Pancreas (tissue), 10 donors: Measurements from ENCODE around the gene HRG. TPM values are rescaled to one million over a fixed set of nuclear protein-coding genes. Genes with fewer than 3 reads are reported as not detected.
"Not testable (repeated sequence)": the region's sequence is repeated elsewhere in the genome, so short reads cannot be mapped to it uniquely, and the experiment has no call there.

Experiments
- ATAC-seq, 4 donors: fragments of 200-7000 bp; cut with Tn5 transposase; one replicate each; pipeline versions ENCODE4 v1.8.0 to v1.9.1; 2020; ENCODE audit warnings: mild to moderate bottlenecking in 4 of 4, moderate library complexity in 4 of 4
- DNase-seq, 6 donors: peaks; one replicate each; pipeline ENCODE4 v3.0.0-alpha.2; 2020
- FAIRE-seq: peaks from 2 replicates; lab custom pipeline; 2012; peaks lifted over from hg19 to GRCh38; lab: Jason Lieb, UNC
- H3K27ac ChIP-seq, 4 donors: fragments of 200-600 bp; sonication (generic); 1 replicate in 3 of 4; 2 replicates in 1 of 4; pipeline versions ENCODE4 v1.5.0 to v1.8.0; 2020
- H3K27me3 ChIP-seq, 4 donors: fragments of 200-600 bp; one replicate each; pipeline ENCODE4 v1.8.0; 2021
- H3K36me3 ChIP-seq, 3 donors: fragments of 200-600 bp; sonication (generic) in 1 of 3; one replicate each; pipeline versions ENCODE4 v1.5.0 to v1.8.0; 2020 to 2021
- H3K4me1 ChIP-seq, 3 donors: fragments of 200-600 bp; one replicate each; pipeline ENCODE4 v1.8.0; 2021
- H3K4me3 ChIP-seq, 4 donors: fragments of 200-600 bp; sonication (generic) in 2 of 4; one replicate each; pipeline versions ENCODE4 v1.5.0 to v1.8.0; 2020 to 2021
- H3K9me3 ChIP-seq, 4 donors: fragments of 200-600 bp; one replicate each; pipeline ENCODE4 v1.8.0; 2021
- CTCF ChIP-seq, 4 donors: fragments of 200-600 bp; sonication (generic) in 3 of 4; IDR thresholded peaks; one replicate each; pipeline versions ENCODE4 v1.5.0 to v1.8.0; 2021; ENCODE audit warnings: antibody characterized with exemption in 4 of 4
- WGBS, 2 donors: extraction: QIAGEN DNeasy Blood & Tissue Kit; methylation state at CpG; one replicate each; pipeline ENCODE4 v1.1.7; 2013; 5-methylcytosine and 5-hydroxymethylcytosine counted together
- intact Hi-C, 3 donors: fragments of 100-400 bp; cut with DNase I; formaldehyde crosslinking; loops; one replicate each; pipeline versions ENCODE4 v1.11.1 to v1.14.2; 2022
- polyA plus RNA-seq, 2 donors: library from polyadenylated mRNA; stranded (reverse); fragments of 200-250 nt; gene quantifications; one replicate each; pipeline ENCODE4 v1.2.3, GENCODE V29; 2013
- total RNA-seq, 6 donors: library from RNA; stranded (reverse); fragmentation: NEBNext Ultra II Directional in 4 of 6; extraction: Animal tissue kit (Norgen Biotek cat#: 25700) in 4 of 6; gene quantifications; one replicate each; pipeline versions ENCODE4 v1.2.1 to v1.2.4, GENCODE V29; 2021 to 2023
- donor health status: healthy with polysubstance abuse.
- donor health status: DM: no; HTN: no; CAD: no; lungs with moderate emphysema.
- donor health status: DM: no; HTN: no; CAD: no.
- donor health status: control.
- donor health status: control.
- donor health status: Bipolar disorder and iron deficiency.
- donor health status: DM: yes; HTN: yes; CAD: no.
- donor health status: DM: no; HTN: no; CAD: no.
- donor health status: DM: no; HTN: no; CAD: no.
- donor health status: DM: yes; HTN: yes; CAD: no.

Gene HRG
- total and polyA plus RNA-seq, 8 donors: 0.16 TPM; not detected in 7

- Histone ChIP-seq H3K27me3 (no peaks in the 10 kb centered on the region), H3K4me3 (no peak overlapping the region), H3K36me3 (no peaks in the 10 kb centered on the region), H3K9me3 (no peaks in the 10 kb centered on the region), H3K27ac (no peak overlapping the region), H3K4me1 (no peaks in the 10 kb centered on the region)
- ATAC-seq (no peak), DNase-seq (no peak), FAIRE-seq (no peak)
- WGBS, 2 donors: 47 to 51% methylated on average over 3 of the region's 3 CpGs
- intact Hi-C loops: no loop called here
- no peak for TF ChIP-seq CTCF (IDR thresholded peaks at IDR 0.05)
Measured at GRCh38 chr3:186682812-186683211, 17.0 kb downstream of the HRG start.

- 66 to 72% methylated on average over 3 of the region's 3 CpGs for WGBS, 2 donors
- intact Hi-C loops: no loop called here
- ATAC-seq: no peak
Measured at GRCh38 chr3:186683979-186684378, 18.2 kb downstream of the HRG start.

GRCh38 chr3:186686475-186686874, 20.7 kb downstream of the HRG start:
- H3K4me1 ChIP-seq, H3K27me3 ChIP-seq, H3K4me3 ChIP-seq, FAIRE-seq, H3K27ac ChIP-seq, ATAC-seq, DNase-seq, H3K9me3 ChIP-seq, H3K36me3 ChIP-seq, intact Hi-C loops: not testable (repeated sequence)
- WGBS, 2 donors: 71 to 89% methylated on average over 2 of the region's 2 CpGs

More at GRCh38 chr3:186683979-186684378, 18.2 kb downstream of the HRG start:
- Histone ChIP-seq H3K27me3 (no peaks in the 10 kb centered on the region), H3K4me3 (no peak overlapping the region), H3K36me3 (no peaks in the 10 kb centered on the region), H3K27ac (no peak overlapping the region), H3K9me3 (no peaks in the 10 kb centered on the region), H3K4me1 (no peaks in the 10 kb centered on the region)
- no peak for TF ChIP-seq CTCF (IDR thresholded peaks at IDR 0.05)
- FAIRE-seq (no peak), DNase-seq (no peak)

GRCh38 chr3:186687120-186687651, 21.4 kb downstream of the HRG start:
- 38 to 47% methylated on average over 12 of the region's 12 CpGs for WGBS, 2 donors
- no peak for FAIRE-seq
- H3K27me3 ChIP-seq: no peaks in the 10 kb centered on the region
- no peak overlapping the region for H3K27ac ChIP-seq
- no peaks in the 10 kb centered on the region for H3K9me3 ChIP-seq
- no peak for DNase-seq
- intact Hi-C loops: no loop called here
- no peaks in the 10 kb centered on the region for H3K36me3 ChIP-seq
- no peak for ATAC-seq
- no peaks in the 10 kb centered on the region for H3K4me1 ChIP-seq
- H3K4me3 ChIP-seq: no peak overlapping the region
- no peak for TF ChIP-seq CTCF (IDR thresholded peaks at IDR 0.05)

- FAIRE-seq, H3K9me3 ChIP-seq, H3K36me3 ChIP-seq, DNase-seq, ATAC-seq, intact Hi-C loops, H3K27ac ChIP-seq, H3K4me1 ChIP-seq, H3K27me3 ChIP-seq, H3K4me3 ChIP-seq: not testable (repeated sequence)
- 83 to 91% methylated on average over 1 of the region's 1 CpG for WGBS, 2 donors
Measured at GRCh38 chr3:186690304-186690703, 24.5 kb downstream of the HRG start.

GRCh38 chr3:186691676-186692075, 25.9 kb downstream of the HRG start:
- H3K4me3 ChIP-seq: no peak overlapping the region
- TF ChIP-seq CTCF (IDR thresholded peaks at IDR 0.05): no peak
- intact Hi-C loops: no loop called here
- FAIRE-seq: no peak
- H3K9me3 ChIP-seq: no peaks in the 10 kb centered on the region
- H3K27me3 ChIP-seq: no peaks in the 10 kb centered on the region
- no peak overlapping the region for H3K27ac ChIP-seq
- no peaks in the 10 kb centered on the region for H3K4me1 ChIP-seq
- ATAC-seq: no peak
- 79 to 87% methylated on average over 7 of the region's 7 CpGs for WGBS, 2 donors
- no peaks in the 10 kb centered on the region for H3K36me3 ChIP-seq
- DNase-seq: no peak
